RPMI8226 (cell line): ENCODE measurements around the gene KCNAB2.
A peak's percentile ranks its signal among the peaks of the same experiment; 100 is the strongest.

ENCODE experiments used
- DNase-seq: peaks from one replicate; pipeline ENCODE4 v3.0.0-alpha.2; 2015

Gene KCNAB2

GRCh38 chr1:6045561-6045960 lies at the start of gene KCNAB2:
TSS of gene KCNAB2 (plus strand) at chr1:6045888. CDS start at chr1:6051537, 5,649 bp downstream.
- DNase-seq, result no peak

GRCh38 chr1:5996641-5997270 lies 48.9 kb upstream of the KCNAB2 start:
- no peak for DNase-seq

GRCh38 chr1:5997316-5997715 lies 48.4 kb upstream of the KCNAB2 start:
- DNase-seq, result no peak

GRCh38 chr1:5998051-5998905 lies 47.4 kb upstream of the KCNAB2 start:
- no peak for DNase-seq

- no peak for DNase-seq
Measured at GRCh38 chr1:5998906-5999301, 46.8 kb upstream of the KCNAB2 start.

GRCh38 chr1:5999711-6000443 lies 45.8 kb upstream of the KCNAB2 start:
- no peak for DNase-seq

GRCh38 chr1:6000444-6001288 lies 45.0 kb upstream of the KCNAB2 start:
- no peak for DNase-seq

GRCh38 chr1:6001992-6002576 lies 43.6 kb upstream of the KCNAB2 start:
- peak; percentile 95 for DNase-seq

- no peak for DNase-seq
Measured at GRCh38 chr1:6002714-6003501, 42.8 kb upstream of the KCNAB2 start.

GRCh38 chr1:6003568-6004411 lies 41.9 kb upstream of the KCNAB2 start:
- DNase-seq, result no peak

GRCh38 chr1:6004412-6005123 lies 41.1 kb upstream of the KCNAB2 start:
- no peak for DNase-seq

- no peak for DNase-seq
Measured at GRCh38 chr1:6005276-6005917, 40.3 kb upstream of the KCNAB2 start.

GRCh38 chr1:6006882-6007281 lies 38.8 kb upstream of the KCNAB2 start:
- no peak for DNase-seq

- no peak for DNase-seq
Measured at GRCh38 chr1:6007318-6008083, 38.2 kb upstream of the KCNAB2 start.

- no peak for DNase-seq
Measured at GRCh38 chr1:6008084-6008415, 37.6 kb upstream of the KCNAB2 start.

GRCh38 chr1:6008696-6009095 lies 37.0 kb upstream of the KCNAB2 start:
- no peak for DNase-seq

- no peak for DNase-seq
Measured at GRCh38 chr1:6009120-6010040, 36.3 kb upstream of the KCNAB2 start.

- DNase-seq, result no peak
Measured at GRCh38 chr1:6010554-6010953, 35.1 kb upstream of the KCNAB2 start.
